GM19240 (cell line): ENCODE results near the gene CHD6.

ENCODE experiments used
- DNase-seq: peaks from one replicate; pipeline ENCODE4 v3.0.0; 2011; ENCODE audit warnings: low spot score; ENCODE audit not compliant: insufficient read length

Gene CHD6

GRCh38 chr20:41426086-41426830 lies 191.9 kb downstream of the CHD6 start:
- no peak for DNase-seq

DNA sequence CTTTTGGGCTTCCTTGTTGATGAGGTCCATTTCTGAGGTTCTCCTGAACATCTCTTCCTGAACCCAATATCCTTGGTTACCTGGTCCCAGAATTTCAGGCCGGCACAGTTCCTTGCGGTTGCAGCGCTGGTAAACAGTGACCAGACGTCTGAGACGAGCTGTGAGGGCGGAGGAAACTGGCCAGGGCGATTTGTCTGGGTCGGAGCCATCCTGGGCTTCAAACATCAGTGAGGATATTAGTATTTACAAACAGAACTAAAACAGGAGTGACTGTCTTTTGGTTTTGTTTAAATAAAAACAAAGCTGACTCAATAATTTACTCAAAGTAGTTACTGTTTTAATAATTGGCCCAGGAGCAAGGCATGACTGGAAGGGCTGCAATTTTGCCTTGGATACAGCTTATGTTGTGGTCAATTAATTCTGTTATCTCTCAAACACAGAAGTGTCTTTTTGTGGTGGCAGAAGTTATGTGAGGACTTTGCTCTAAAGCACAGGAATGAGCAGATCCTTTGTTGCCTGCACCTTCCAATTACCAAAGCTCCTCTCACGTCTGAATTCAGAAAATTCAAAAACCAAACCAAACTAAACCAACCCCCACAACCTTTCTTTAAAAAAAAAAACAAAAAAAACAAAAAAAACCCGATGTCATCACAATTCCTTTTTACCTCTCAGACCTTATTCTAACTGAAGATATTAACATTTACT lies 192.8 kb downstream of the CHD6 start:
- DNase-seq = no peak

- DNase-seq = no peak
Observed at GRCh38 chr20:41424546-41424945, 193.6 kb downstream of the CHD6 start.

- no peak for DNase-seq
Observed at GRCh38 chr20:41424011-41424410, 194.2 kb downstream of the CHD6 start.

DNA sequence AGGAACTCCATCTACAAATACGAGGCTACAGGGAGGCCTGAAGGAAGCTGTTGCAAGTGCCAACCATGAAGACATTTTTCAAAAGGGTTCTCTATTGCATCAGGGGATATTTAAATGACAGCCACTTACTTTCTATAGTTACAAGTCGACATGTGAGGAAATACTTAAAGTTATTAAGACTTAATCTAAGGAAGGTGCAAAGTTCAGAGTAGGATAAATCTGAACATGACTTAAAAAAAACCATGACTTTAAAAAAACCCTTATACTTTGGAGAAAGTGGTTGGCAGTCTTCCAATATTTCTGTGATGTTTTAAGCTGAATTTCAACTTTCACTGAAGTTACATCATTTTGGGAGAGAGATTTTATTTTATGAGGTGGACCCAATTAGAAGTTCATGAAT lies 195.2 kb downstream of the CHD6 start:
- DNase-seq = no peak

DNA sequence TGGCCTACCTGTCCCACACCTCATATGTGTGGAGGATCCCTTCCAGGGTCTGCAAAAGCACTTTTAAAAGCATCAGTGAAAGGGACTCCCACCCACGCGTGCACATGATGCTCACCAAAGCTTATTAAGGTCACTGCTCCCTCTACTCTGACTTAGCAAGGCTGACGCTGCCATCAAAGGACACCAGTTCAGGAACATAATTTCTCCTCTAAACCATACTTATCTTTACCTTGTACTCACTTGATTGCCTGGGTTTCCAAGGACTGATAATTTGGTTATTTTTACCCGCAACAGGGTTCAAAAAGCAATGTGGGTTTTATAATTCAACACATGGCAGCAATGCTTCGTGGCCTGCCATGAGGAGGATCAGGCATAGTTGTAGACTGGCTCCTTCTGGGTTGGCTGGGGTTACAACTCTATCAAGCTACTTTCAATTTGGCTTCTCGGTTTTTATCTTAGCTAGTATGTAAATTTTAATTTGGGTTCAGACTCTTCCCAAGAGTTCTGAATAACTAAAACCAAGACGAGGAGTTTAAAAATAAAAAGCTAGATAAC lies 199.4 kb downstream of the CHD6 start:
- DNase-seq = no peak

DNA sequence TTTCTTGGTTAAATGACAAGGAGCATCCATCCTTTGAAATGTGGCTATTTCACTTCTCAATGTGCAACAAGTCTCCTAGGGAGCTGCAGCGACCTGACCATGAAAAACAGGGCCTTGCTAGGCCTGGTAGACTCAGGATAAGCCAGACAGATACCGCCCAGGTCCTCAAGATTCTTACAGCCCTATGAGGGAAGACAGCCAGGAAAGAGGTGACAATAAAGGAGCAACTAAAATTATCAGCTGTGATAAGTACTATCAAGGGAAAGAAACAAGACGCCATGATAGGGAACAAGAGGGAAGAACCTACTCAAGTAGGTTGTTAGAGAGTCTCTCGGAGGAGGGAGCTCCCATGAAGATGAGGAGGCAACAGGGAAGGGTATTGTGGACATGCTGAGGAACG lies 200.1 kb downstream of the CHD6 start:
- DNase-seq = no peak

DNA sequence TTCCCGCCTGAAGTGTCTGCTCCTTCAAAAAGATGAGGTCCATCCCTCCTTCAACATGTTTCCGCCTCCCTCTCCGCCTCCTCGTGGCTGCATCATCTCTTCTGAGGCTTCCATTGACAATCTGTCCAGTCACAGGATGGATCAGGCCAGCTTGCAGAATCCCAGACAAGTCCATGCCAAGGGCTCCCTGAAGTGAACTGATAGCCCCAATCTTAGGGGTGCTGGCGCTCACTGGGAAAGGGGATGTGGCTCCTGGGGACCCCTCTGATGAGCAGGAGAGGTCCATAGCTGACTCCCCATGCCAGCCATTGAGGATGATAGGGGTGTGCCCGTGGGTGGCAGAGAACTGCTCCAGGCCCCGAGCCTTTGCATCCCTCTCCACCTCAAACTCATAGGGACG lies 203.0 kb downstream of the CHD6 start:
- no peak for DNase-seq

- DNase-seq = no peak
Observed at GRCh38 chr20:41413169-41413568, 205.0 kb downstream of the CHD6 start.

- DNase-seq = no peak
Observed at GRCh38 chr20:41412324-41413120, 205.7 kb downstream of the CHD6 start.

- DNase-seq = no peak
Observed at GRCh38 chr20:41411391-41411847, 206.8 kb downstream of the CHD6 start.

DNA sequence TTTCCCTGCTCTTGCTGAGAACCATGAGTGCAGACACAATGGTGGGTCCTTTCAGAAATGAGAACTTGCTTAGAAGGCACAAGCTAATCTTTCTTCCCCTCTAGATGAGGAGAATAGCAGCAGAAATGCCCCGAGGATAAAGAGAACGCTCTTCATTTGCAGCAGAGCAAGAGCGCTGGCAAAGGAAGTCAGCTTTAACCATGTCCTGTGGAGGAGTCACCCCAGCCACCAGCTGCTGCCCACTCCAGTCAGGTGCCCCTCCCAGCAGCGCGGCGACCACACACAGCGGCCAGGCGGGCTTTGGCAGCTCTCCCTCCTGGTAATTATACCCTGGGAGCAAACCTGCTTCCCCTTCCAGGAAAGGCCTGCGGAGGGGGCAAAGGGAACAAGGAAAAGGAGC lies 209.2 kb downstream of the CHD6 start:
- DNase-seq = no peak

GRCh38 chr20:41408156-41408794 lies 209.9 kb downstream of the CHD6 start:
- DNase-seq = peak; percentile 27

GRCh38 chr20:41407607-41408006 lies 210.6 kb downstream of the CHD6 start:
- no peak for DNase-seq

GRCh38 chr20:41406896-41407444 lies 211.2 kb downstream of the CHD6 start:
- no peak for DNase-seq

DNA sequence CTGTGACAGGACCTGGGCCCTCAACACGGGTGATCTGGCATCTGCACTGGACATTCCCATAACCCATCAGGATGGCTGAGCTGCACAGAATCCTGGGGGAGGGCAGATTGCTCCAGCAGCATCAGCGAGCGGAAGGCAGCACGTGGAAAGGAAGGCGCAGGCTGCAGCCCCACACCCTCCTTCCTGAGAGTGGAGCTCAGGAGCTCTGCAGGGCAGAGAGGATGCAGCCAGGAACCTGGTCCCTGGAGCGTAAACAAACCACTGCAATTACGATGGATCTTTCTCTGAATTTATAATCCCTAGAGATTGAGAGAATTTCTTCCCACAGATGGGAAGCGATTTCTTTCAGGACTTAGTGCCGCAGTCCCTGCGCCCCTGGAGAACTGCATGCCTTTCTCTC lies 211.8 kb downstream of the CHD6 start:
- no peak for DNase-seq

DNA sequence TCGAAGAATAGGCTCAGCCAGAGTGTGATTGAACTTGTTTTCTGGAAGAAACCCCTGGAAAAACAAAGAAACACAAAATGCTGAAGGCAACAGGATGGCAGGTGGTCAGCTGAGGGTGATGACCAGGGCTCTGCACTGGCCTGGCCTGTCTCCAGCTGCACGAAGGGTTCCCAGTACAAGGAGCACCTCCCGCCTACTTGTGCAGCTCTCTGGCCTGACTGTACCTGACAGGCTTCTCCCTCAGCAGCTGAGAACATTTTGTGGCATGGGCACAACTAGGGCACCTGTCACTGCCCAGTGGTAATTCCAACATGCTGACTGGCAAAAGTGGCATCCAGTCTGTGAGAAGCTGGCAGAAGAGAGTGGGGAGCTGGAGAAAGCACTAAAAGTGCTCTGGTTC lies 212.7 kb downstream of the CHD6 start:
- no peak for DNase-seq

DNA sequence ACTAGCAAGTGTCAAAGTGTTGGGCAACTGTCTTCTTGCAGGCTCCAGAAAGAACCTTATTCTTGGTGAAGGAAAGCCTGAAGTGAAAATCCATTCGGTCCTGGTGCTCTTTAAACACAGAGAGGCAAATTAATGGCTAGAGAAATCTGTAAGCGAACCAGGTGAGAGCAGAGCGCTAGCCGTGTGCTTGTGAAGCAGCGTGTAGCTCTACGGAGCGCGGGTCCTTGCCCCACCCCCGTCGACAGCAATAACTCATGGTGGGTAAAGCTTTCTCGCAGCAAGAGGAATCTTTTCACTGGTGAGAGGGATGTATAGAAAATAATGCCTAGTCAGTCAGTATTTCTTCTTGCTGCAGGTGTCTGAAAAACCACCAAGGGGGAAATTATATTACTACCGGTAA lies 214.6 kb downstream of the CHD6 start:
- no peak for DNase-seq

DNA sequence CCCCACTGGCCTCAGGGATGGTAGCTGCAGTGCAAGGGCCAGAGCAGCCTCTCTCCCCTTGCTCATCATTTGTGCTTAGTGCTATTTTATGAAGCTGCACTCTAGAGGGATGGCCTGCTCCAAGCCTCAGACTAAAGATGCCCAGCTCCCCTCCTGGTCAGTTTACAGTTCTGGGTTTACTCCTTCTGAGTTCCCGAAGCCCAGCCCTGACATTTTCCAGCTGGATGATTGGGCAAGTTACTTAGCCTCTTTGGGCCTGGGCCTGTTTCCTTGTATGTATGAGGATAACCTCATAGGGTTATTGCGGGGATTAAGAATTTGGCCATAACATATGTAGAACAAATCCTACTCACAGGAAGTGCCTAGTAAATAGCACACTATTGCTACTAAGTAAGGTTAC lies 219.8 kb downstream of the CHD6 start:
- DNase-seq = no peak

DNA sequence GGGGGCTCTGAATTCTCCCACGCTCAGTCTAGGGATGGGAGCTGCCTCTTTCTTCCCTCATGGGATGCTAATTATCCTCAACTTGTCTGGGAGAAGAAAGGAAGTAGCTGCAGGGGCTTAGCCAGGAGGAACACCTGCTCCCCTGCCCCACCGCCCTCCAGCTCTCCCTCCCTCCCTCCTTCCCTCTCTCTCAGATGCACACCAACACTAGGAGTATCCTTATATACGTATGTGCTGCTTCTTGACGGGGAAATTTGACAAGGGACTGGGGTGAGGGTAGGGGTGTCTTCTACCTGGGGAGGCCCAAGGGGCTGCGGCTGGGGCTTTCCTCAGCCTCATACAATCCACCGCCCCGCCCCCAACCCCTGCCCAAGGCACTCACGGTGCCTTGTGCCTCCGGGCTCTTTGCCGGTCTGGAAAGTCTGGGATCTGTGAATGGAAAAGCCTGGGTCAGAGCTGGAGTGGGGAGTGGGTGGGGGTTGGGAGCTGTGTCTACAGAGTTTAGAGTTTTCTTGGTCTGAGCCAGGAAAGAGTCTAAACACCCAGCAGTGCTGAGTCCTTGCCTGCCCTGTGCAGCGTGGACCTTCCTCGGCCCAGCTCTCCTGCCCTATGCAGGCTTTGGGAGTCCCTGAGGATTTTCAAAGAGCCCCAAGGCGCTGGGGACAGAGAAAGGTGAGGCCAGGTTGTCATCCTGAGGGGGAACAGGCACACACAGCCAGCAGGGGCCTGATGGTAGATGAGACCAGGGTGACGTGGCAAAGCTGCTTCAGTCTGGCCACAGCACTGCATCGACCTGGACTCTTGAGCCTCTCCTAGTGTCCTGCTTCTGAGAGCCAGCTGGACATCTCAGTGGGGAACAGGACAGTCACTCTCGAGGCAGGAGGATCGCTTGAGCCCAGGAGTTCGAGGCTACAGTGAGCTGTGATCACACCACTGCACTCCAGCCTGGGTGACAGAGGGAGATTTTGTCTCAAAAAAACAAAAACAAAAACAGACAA lies 222.2 kb downstream of the CHD6 start:
- DNase-seq = no peak
